SK-N-SH (cell line): Measurements from ENCODE around the gene FAT1. TPM values are rescaled to one million over a fixed set of nuclear protein-coding genes. Genes with fewer than 3 reads are reported as not detected.

Experiments
- CTCF ChIA-PET: fragments of 300-600, 350-600 bp; formaldehyde crosslinking; extraction: SDS; loops from one replicate; lab custom pipeline; 2021; lab: Yijun Ruan, JAX
- POLR2A ChIA-PET: fragments of 350-600 bp; sonication (Branson Sonifier 250); formaldehyde crosslinking; extraction: SDS; loops from one replicate; lab custom pipeline; 2020; ENCODE audit warnings: antibody characterized with exemption, inconsistent platforms; lab: Yijun Ruan, JAX
- DNase-seq: peaks from one replicate; pipeline ENCODE4 v3.0.0; 2012
- H2AFZ ChIP-seq: fragments of 200-600 bp; sonication (generic); 2 replicates; pipeline ENCODE4 v1.8.1; 2016; ENCODE audit warnings: antibody characterized with exemption, mild to moderate bottlenecking, low read depth
- H3F3A ChIP-seq: fragments of 200-600 bp; sonication (generic); replicated peaks from 2 replicates; pipeline ENCODE3; 2016; ENCODE audit warnings: antibody characterized with exemption, mild to moderate bottlenecking; ENCODE audit not compliant: insufficient read depth
- H3K27ac ChIP-seq, 2 experiments: fragments of 200-500 bp in 1 of 2; fragments of 200-600 bp in 1 of 2; sonication (Bioruptor generic) in 1 of 2; sonication (generic), shearing (Covaris generic) in 1 of 2; 2 replicates each; pipeline versions ENCODE4 v1.5.1 to v1.6.1; 2014 to 2016; ENCODE audit warnings: low read depth in 2 of 2, inconsistent platforms in 1 of 2, low read length in 1 of 2, mild to moderate bottlenecking in 1 of 2, mixed read lengths in 1 of 2
- H3K27me3 ChIP-seq: fragments of 200-600 bp; sonication (generic), shearing (Covaris generic); 2 replicates; pipeline ENCODE4 v1.6.1; 2016; ENCODE audit warnings: mixed run types; ENCODE audit not compliant: insufficient read depth
- H3K36me3 ChIP-seq, 2 experiments: fragments of 200-500 bp in 1 of 2; fragments of 200-600 bp in 1 of 2; sonication (Bioruptor generic) in 1 of 2; sonication (generic) in 1 of 2; replicated peaks in 1 of 2; 2 replicates each; pipeline versions ENCODE3 to v1.5.1; 2014 to 2016; ENCODE audit warnings: low read length in 1 of 2, mild to moderate bottlenecking in 1 of 2; ENCODE audit not compliant: insufficient read depth in 2 of 2, control insufficient read depth in 1 of 2
- H3K4me1 ChIP-seq, 2 experiments: fragments of 200-500 bp in 1 of 2; fragments of 200-600 bp in 1 of 2; sonication (Bioruptor generic) in 1 of 2; sonication (generic), shearing (Covaris generic) in 1 of 2; 2 replicates each; pipeline versions ENCODE4 v1.5.1 to v1.6.1; 2014 to 2016; ENCODE audit warnings: low read depth in 1 of 2, low read length in 1 of 2, mixed run types in 1 of 2; ENCODE audit not compliant: insufficient read depth in 2 of 2, control insufficient read depth in 1 of 2
- H3K4me2 ChIP-seq: fragments of 200-600 bp; sonication (generic), shearing (Covaris generic); 2 replicates; pipeline ENCODE4 v1.6.1; 2017; ENCODE audit warnings: mixed run types
- H3K4me3 ChIP-seq, 2 experiments: fragments of 200-500 bp in 1 of 2; fragments of 200-600 bp in 1 of 2; sonication (Bioruptor generic) in 1 of 2; sonication (generic), shearing (Covaris generic) in 1 of 2; 2 replicates each; pipeline versions ENCODE4 v1.5.1 to v1.8.1; 2014 to 2016; ENCODE audit warnings: low read depth in 2 of 2, inconsistent platforms in 1 of 2, low read length in 1 of 2, mild to moderate bottlenecking in 1 of 2, mixed read lengths in 1 of 2, moderate library complexity in 1 of 2
- H3K79me2 ChIP-seq: fragments of 200-600 bp; sonication (generic); 2 replicates; pipeline ENCODE4 v1.8.1; 2017; ENCODE audit warnings: mild to moderate bottlenecking; ENCODE audit not compliant: insufficient read depth
- H3K9ac ChIP-seq: fragments of 200-600 bp; sonication (generic); 2 replicates; pipeline ENCODE4 v1.6.1; 2017; ENCODE audit warnings: mixed run types
- H3K9me2 ChIP-seq: fragments of 200-600 bp; sonication (generic); 2 replicates; pipeline ENCODE4 v1.6.1; 2017; ENCODE audit warnings: mixed run types
- H3K9me3 ChIP-seq: fragments of 200-600 bp; sonication (generic); 2 replicates; pipeline ENCODE4 v1.6.1; 2017; ENCODE audit warnings: mixed run types, mild to moderate bottlenecking, moderate library complexity
- H4K20me1 ChIP-seq: fragments of 200-600 bp; sonication (generic); 2 replicates; pipeline ENCODE4 v1.6.1; 2017; ENCODE audit warnings: mild to moderate bottlenecking, mixed run types; ENCODE audit not compliant: insufficient read depth
- CHD2 ChIP-seq: fragments of 150-350 bp; IDR thresholded peaks from 2 replicates; pipeline ENCODE4 v1.6.1; 2018; ENCODE audit warnings: low read length; ENCODE audit not compliant: partially characterized antibody
- ELF1 ChIP-seq: IDR thresholded peaks from 2 replicates; pipeline ENCODE4 v1.4.0; 2012
- EP300 ChIP-seq, 2 experiments: IDR thresholded peaks; 2 replicates each; pipeline versions ENCODE4 v1.4.0 to v1.6.1; 2012; ENCODE audit warnings: borderline replicate concordance in 1 of 2, low read depth in 1 of 2, low read length in 1 of 2
- EZH2phosphoT487 ChIP-seq: fragments of 200-600 bp; sonication (generic); IDR thresholded peaks from 2 replicates; pipeline ENCODE4 v1.6.1; 2017; ENCODE audit warnings: low read depth, mixed run types, mild to moderate bottlenecking, antibody characterized with exemption, moderate library complexity, borderline replicate concordance
- GABPA ChIP-seq: IDR thresholded peaks from 2 replicates; pipeline ENCODE4 v1.4.0; 2012; ENCODE audit warnings: low read depth, mild to moderate bottlenecking
- GATA2 ChIP-seq: sonication (generic); formaldehyde crosslinking; IDR thresholded peaks from 2 replicates; pipeline ENCODE4 v1.5.0; 2020; ENCODE audit warnings: mild to moderate bottlenecking, missing genetic modification reagents
- JUND ChIP-seq: IDR thresholded peaks from 2 replicates; pipeline ENCODE4 v1.4.0; 2012
- MXI1 ChIP-seq: IDR thresholded peaks from 2 replicates; pipeline ENCODE4 v1.6.1; 2012; ENCODE audit warnings: mild to moderate bottlenecking, low read depth, low read length, improper control_type of control experiment
- NRF1 ChIP-seq: IDR thresholded peaks from 2 replicates; pipeline ENCODE4 v1.6.1; 2012; ENCODE audit warnings: low read depth, mild to moderate bottlenecking, low read length
- POLR2AphosphoS5 ChIP-seq: IDR thresholded peaks from 2 replicates; pipeline ENCODE4 v1.6.1; 2012; ENCODE audit warnings: low read depth, low read length
- RAD21 ChIP-seq: IDR thresholded peaks from 2 replicates; pipeline ENCODE4 v1.6.1; 2012; ENCODE audit warnings: mild to moderate bottlenecking, low read length
- RCOR1 ChIP-seq: fragments of 150-350 bp; IDR thresholded peaks from 2 replicates; pipeline ENCODE4 v1.6.1; 2017; ENCODE audit warnings: antibody characterized with exemption, low read length
- REST ChIP-seq: IDR thresholded peaks from 2 replicates; pipeline ENCODE4 v1.6.1; 2012; ENCODE audit warnings: mild to moderate bottlenecking, low read depth, low read length, moderate library complexity
- SIN3A ChIP-seq: IDR thresholded peaks from 2 replicates; pipeline ENCODE4 v1.6.1; 2012; ENCODE audit warnings: low read depth, mild to moderate bottlenecking, low read length, moderate library complexity, borderline replicate concordance
- SMC3 ChIP-seq: IDR thresholded peaks from 2 replicates; pipeline ENCODE4 v1.6.1; 2012; ENCODE audit warnings: low read depth, low read length, improper control_type of control experiment
- USF1 ChIP-seq: IDR thresholded peaks from 2 replicates; pipeline ENCODE4 v1.4.0; 2012; ENCODE audit warnings: low read depth, borderline replicate concordance
- USF2 ChIP-seq: fragments of 150-350 bp; IDR thresholded peaks from 2 replicates; pipeline ENCODE4 v1.6.1; 2017; ENCODE audit warnings: antibody characterized with exemption, low read length, low read depth, borderline replicate concordance
- ZBTB33 ChIP-seq: IDR thresholded peaks from 2 replicates; pipeline ENCODE4 v1.4.0; 2012; ENCODE audit warnings: low read depth, borderline replicate concordance
- WGBS: methylation state at CpG from one replicate; pipeline ENCODE4 v1.1.6; 2017; ENCODE audit warnings: low lambda C conversion rate; 5-methylcytosine and 5-hydroxymethylcytosine counted together
- polyA plus RNA-seq, 3 experiments: library from polyadenylated mRNA; depleted of rRNA; stranded (reverse); fragments of >200 nt; gene quantifications; 2 replicates each; pipeline ENCODE4 v1.2.3, GENCODE V29; 2012

Gene FAT1
- polyA plus RNA-seq, 1 of the 3 experiments (the other 2 are of a cell fraction), result 41.3 TPM

GRCh38 chr4:186689476-186689875, 34.2 kb downstream of the FAT1 start:
- Histone ChIP-seq H3K4me1 (peaks cover 0 to 37% of the 10 kb centered on the region in 2 experiments; a peak in 1 of 4 replicates), H3K36me3 (peaks cover 0 to 7% of the 10 kb centered on the region in 2 experiments), H3K9ac (no peak overlapping the region), H3K4me2 (no peak overlapping the region), H3K9me3 (no peaks in the 10 kb centered on the region), H3K79me2 (peaks cover 91% of the 10 kb centered on the region), H2AFZ (no peak overlapping the region), H3F3A (peaks cover 4% of the 10 kb centered on the region), H3K4me3 (no peak overlapping the region), H4K20me1 (no peaks in the 10 kb centered on the region), H3K27me3 (no peaks in the 10 kb centered on the region), H3K9me2 (no peaks in the 10 kb centered on the region), H3K27ac (no peak overlapping the region)
- ChIA-PET CTCF (no interaction called here), POLR2A (no interaction called here)
- 40% methylated on average over 7 of the region's 7 CpGs for WGBS
- TF ChIP-seq EP300 (IDR thresholded peaks at IDR 0.05; ENCODE audit: borderline replicate concordance in 1 of 2, low read depth in 1 of 2, low read length in 1 of 2), result no peak
- TF ChIP-seq MXI1, result no peak
- DNase-seq, result no peak

- Histone ChIP-seq H3K36me3 (peaks cover 0 to 7% of the 10 kb centered on the region in 2 experiments), H4K20me1 (no peaks in the 10 kb centered on the region)
- TF ChIP-seq GATA2 (CRISPR knock-in tag) (no peak), USF1 (no peak), USF2 (no peak), RCOR1 (no peak), GABPA (no peak), POLR2AphosphoS5 (no peak), ZBTB33 (no peak), EP300 (IDR thresholded peaks at IDR 0.05; ENCODE audit: borderline replicate concordance in 1 of 2, low read depth in 1 of 2, low read length in 1 of 2) (no peak), EZH2phosphoT487 (no peak), SIN3A (no peak), NRF1 (no peak), MXI1 (no peak), ELF1 (no peak), CHD2 (no peak), RAD21 (no peak), SMC3 (no peak), JUND (no peak), REST (no peak)
Measured at GRCh38 chr4:186688150-186688943, 35.3 kb downstream of the FAT1 start.

More at GRCh38 chr4:186688150-186688943, 35.3 kb downstream of the FAT1 start:
- Histone ChIP-seq H3K27ac (no peak overlapping the region), H3K9me3 (no peaks in the 10 kb centered on the region), H3K9ac (no peak overlapping the region), H3K27me3 (no peaks in the 10 kb centered on the region), H3K9me2 (no peaks in the 10 kb centered on the region), H3F3A (peaks cover 4% of the 10 kb centered on the region), H3K79me2 (peaks cover 91% of the 10 kb centered on the region), H3K4me2 (no peak overlapping the region), H3K4me3 (no peak overlapping the region), H3K4me1 (peaks cover 0 to 36% of the 10 kb centered on the region in 2 experiments; a peak in 2 of 4 replicates), H2AFZ (no peak overlapping the region)
- no peak for DNase-seq
- WGBS, result 37% methylated on average over 12 of the region's 12 CpGs
- POLR2A ChIA-PET, result no interaction called here
- CTCF ChIA-PET, result no interaction called here
